Stimulated activated CD4-positive, alpha-beta T cell treated with anti-CD3 and anti-CD28 coated beads, Interleukin-2, amount 100 ng/mL, for 4 hours (primary cell): ENCODE results near the gene ST6GALNAC1.
A peak's percentile ranks its signal among the peaks of the same experiment; 100 is the strongest.
"Not testable (repeated sequence)": the region's sequence is repeated elsewhere in the genome, so short reads cannot be mapped to it uniquely, and the experiment has no call there.

Experiments used
- DNase-seq: peaks from one replicate; pipeline ENCODE4 v3.0.0-alpha.2; 2020; ENCODE audit warnings: low read depth

ST6GALNAC1 gene

GRCh38 chr17:76642032-76642561 lies 1.5 kb downstream of the ST6GALNAC1 start:
- DNase-seq = no peak

GRCh38 chr17:76641501-76641900 lies 2.1 kb downstream of the ST6GALNAC1 start:
- no peak for DNase-seq

DNA sequence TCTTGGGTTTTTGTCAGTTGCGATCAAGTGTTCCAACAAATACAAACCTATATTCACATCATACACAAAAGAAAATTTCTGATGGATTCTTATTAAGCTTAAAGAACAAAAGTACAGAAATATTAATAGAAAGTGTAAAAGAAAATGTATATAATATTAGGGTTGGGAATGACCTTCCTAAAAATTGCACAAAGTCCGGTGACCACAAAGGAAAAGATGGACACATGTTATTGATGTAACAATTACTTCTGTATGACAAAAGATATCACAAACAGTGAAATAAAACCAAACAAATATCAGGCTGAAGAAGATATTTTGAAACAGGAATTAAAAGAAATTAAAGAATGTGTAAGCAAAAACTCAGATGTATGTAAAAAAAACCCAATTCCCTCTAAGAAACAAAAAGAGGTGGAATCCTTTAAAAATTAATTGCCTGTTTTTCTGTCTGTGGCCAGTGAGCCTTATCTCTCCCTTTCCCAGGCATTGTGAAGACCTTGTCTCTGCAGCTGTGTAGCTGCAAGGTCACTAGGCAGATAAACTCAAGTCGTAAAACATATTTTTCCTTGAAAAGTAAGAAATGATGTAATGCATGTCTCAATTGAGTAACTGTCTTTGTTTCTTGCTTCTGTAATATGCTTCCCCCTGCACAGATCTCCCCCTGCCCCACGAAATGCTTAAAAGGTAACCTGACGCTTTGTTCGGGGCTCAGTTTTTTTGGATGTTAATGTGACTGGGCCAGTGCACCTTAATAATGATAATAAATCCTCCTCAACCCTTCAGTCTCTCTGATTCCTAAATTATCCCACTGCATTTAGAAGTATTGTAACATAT lies 2.8 kb downstream of the ST6GALNAC1 start:
- DNase-seq = no peak

DNA sequence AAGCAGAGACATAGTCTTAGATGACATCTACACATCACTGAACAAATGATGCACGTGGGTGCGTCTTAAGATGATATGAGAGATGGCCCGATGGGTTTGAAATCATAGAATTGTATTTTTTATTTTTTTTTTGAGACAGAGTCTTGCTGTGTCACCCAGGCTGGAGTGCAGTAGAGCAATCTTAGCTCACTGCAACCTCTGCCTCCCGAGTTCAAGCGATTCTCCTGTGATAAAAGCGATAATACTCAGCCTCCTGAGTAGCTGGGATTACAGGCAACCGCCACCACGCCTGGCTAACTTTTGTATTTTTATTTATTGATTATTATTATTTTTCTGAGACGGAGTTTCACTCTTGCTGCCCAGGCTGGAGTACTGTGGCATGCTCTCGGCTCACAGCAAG lies 5.3 kb downstream of the ST6GALNAC1 start:
- no peak for DNase-seq

- DNase-seq = not testable (repeated sequence)
Measured at GRCh38 chr17:76636486-76637206, 6.9 kb downstream of the ST6GALNAC1 start.

DNA sequence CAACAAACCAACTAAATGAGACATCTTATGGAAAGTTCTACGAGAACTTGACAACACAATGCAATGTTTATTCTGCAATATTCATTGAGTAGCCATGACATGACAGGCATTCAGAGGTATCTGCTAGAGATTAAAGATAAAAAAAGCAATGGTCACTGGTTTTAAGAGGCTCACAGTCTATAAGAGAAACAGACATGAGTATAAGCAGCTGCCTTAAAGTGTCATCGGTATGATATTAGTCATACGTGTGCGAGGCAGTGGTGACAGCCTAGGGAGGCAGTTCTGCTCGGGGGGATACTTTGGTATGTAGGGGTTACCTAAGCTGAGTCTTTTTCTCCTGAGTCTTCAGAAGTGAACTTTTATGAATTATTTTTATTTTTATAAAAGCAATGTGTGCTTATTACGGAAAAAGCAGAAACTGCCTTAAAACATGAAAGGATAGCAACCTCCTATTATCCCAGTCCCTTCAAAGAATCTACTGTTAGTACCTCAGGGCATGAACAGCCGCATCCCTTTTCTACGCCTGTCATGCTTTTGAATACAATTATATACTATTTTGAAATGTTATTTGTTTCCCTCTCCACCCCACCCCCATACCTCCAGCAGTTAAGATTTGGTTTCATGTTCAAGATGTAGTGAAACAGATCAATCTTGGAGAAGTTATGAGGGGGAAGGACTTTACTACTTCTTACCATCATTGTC lies 7.7 kb downstream of the ST6GALNAC1 start:
- no peak for DNase-seq

DNA sequence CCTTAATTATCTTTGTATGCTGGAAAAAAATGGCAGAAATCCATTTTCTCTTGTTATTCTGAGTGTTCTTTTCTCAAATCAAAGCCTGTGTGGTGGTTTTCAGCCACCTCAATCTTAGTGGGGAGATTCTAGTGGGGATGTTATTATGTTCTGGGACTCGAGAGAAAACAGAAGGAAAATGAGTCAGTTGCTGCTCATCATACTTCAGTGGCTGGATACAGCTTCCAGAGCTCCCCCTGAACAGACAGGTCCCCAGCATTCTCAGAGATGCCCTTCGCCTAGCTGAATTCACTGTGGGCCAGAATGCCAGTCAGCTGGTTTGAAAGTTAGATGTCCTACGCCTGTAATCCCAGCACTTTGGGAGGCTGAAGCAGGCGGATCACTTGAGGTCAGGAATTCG lies 8.5 kb downstream of the ST6GALNAC1 start:
- DNase-seq = no peak

- no peak for DNase-seq
Measured at GRCh38 chr17:76633628-76634328, 9.8 kb downstream of the ST6GALNAC1 start.

DNA sequence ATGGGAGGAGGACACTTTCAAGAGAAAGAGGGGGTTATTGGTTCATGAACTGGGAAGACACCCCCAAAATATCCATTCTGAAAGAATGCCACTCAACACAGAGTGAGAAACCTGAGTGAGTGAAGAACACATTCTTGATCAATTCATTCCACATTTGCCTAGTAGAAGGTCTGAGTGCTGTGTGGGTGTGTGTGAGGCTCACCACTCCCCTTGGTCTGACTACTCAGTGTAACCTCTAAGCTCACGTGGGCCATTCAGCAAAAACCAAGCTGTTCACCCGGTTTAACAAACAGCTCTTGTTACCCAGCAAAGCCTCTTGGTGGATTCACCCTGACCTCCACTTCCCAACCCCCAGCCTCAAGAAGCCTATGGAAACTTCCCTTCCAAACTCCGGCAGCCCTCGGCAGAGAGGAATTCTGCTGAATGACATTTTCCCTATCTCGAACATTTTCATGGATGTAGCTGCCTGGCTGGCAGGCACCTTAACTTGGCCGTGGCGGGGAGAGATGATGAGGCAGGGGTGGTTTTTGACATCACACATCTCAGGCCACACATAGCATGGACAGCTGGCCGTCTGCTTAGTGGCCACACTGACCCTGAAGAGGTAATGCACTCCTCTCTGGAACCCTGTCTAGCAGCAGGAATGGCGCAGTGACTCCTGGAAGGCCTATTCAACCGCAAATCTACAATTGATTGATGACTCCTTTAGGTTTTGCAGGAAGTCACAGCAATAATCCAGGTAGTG lies 11.6 kb downstream of the ST6GALNAC1 start:
- DNase-seq = no peak

DNA sequence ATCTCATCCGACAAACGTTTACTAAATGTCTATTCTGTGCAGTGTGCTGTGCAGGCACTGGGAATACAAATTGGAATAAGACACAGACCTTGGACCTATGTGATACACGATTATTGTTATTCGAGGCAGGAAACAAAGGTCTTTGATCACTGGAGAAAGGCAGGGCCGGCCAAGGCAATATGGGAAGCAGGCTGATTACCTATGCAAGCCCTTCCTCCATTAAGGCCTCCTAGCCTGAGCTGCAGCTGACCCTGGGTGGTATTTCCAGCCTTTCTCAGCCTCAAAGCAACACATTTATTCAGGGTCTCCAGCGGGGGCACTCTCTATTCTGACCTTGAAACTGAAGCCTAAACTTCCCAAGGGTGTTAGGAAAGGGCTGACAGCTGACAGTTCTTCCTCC lies 13.4 kb downstream of the ST6GALNAC1 start:
- DNase-seq = no peak

- no peak for DNase-seq
Measured at GRCh38 chr17:76627510-76627909, 16.0 kb downstream of the ST6GALNAC1 start.

- DNase-seq = no peak
Measured at GRCh38 chr17:76626442-76626841, 17.1 kb downstream of the ST6GALNAC1 start.

DNA sequence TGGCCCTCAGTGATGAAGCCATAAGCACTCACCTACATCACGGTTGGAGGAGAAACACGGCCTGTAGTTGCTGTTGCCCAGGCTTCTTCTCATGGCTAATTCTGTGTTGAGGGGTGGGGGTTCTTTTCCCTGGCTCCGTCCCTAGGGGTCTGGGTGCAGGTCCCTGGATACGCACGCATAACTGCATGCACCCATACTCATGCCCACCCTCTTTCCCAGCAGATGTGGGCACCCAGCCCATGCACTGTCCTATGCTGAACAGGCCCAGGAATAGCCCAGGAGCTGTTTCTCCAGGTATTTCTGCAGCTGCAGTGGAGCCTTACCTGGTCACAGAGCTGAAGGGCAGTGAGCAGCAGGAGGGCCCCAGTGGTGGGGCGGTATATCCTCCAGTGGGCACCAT lies 18.1 kb downstream of the ST6GALNAC1 start:
- DNase-seq = no peak

DNA sequence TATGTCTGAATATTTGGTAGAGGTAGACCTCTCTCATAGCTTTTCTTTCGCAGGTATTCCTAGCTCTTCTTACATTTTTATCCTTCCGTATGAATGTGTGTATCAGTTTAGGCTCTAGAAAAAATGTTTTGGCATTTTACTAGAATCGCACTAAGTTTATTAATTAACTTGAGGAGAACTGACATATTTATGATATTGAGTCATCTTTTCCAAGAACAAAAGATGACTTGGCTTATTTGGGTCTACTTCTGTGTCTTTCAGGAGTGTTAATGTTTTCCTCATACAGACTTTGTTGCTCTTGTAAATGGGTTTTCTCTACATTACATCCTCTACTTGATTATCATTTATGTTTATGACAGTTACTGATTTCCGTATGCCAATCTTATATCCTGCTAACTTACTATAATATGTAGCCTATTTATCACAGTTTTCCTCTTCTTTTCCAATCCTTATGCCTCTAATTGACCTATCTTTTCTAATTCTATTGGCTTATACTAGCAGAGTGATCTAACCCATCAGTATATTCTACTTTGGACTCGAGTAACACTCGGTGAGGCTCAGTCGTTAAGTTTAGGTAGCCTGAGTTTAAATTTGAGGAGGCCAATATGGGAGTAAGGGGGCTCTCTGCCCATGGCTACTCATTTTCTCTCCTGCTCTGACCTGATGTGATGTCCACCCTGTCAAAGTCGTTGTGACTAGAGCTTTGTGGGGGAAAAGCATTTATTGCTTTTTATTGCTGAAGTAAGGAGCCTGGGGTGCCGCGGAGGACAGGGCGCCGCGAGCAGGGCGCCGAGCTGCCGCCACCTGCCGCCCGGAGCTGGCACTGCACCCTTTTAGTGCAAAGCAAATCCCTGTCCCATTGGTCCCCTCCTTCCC lies 20.0 kb downstream of the ST6GALNAC1 start:
- peak; percentile 59 for DNase-seq

GRCh38 chr17:76617838-76618237 lies 25.7 kb downstream of the ST6GALNAC1 start:
- DNase-seq = no peak

DNA sequence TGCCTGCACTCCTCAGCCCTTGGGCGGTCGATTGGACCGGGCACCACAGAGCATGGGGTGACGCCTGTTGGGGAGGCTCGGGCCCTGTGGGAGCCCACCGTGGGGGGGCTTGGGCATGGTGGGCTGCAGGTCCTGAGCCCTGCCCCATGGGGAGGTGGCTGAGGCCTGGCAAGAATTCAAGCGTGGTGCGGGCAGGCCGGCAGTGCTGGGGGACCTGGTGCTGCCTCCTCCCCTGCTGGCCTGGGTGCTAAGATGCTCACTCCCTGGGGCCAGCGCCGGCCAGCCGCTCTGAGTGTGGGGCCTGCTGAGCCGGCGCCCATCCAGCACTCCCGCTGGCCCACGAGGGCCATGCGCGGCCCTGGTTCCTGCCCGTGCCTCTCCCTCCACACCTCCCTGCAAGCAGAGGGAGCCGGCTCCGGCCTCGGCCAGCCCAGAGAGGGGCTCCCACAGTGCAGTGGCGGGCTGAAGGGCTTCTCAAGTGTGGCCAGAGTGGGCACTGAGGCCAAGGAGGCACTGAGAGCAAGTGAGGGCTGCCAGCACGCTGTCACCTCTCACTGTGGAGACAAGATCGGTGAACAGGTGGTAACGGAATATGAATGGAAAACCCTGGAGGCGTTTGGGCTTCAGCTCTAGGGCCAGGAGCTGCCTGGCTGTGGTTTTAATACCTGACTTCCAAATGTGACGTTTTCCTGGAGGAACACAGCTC lies 28.5 kb downstream of the ST6GALNAC1 start:
- no peak for DNase-seq

DNA sequence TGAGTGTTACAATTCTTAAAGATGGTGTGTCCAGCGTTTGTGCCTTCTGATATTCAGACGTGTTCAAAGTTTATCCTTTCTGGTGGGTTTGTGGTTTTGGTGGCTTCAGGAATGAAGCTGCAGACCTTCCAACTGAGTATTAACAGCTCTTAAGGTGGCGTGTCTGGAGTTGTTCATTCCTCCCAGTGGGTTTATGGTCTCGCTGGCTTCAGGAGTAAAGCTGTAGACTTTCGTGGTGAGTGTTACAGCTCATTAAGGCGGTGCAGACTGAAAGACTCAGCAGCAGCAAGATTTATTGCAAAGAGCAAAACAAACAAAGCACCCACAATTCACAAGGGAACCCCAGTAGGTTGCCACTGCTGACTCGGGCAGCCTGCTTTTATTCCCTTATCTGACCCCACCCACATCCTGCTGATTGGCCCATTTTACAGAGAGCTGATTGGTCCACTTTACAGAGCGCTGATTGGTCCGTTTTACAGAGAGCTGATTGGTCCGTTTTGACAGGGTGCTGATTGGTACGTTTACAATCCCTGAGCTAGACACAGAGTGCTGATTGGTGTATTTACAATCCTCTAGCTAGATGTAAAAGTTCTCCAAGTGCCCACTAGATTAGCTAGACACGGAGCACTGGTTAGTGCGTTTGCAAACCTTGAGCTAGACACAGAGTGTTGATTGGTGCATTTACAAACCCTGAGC lies 29.3 kb downstream of the ST6GALNAC1 start:
- not testable (repeated sequence) for DNase-seq

- no peak for DNase-seq
Measured at GRCh38 chr17:76612977-76613851, 30.3 kb downstream of the ST6GALNAC1 start.
